Measurements from ENCODE around the gene GRIK1.

GRIK1 gene

GRCh38 chr21:29676395-29676794 lies 263.4 kb downstream of the GRIK1 start:
- TF ChIP-seq, protein P1, sequence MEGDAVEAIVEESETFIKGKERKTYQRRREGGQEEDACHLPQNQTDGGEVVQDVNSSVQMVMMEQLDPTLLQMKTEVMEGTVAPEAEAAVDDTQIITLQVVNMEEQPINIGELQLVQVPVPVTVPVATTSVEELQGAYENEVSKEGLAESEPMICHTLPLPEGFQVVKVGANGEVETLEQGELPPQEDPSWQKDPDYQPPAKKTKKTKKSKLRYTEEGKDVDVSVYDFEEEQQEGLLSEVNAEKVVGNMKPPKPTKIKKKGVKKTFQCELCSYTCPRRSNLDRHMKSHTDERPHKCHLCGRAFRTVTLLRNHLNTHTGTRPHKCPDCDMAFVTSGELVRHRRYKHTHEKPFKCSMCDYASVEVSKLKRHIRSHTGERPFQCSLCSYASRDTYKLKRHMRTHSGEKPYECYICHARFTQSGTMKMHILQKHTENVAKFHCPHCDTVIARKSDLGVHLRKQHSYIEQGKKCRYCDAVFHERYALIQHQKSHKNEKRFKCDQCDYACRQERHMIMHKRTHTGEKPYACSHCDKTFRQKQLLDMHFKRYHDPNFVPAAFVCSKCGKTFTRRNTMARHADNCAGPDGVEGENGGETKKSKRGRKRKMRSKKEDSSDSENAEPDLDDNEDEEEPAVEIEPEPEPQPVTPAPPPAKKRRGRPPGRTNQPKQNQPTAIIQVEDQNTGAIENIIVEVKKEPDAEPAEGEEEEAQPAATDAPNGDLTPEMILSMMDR (IDR thresholded peaks at IDR 0.05; ENCODE audit: insufficient read depth, low read depth, low read length, missing control alignments) = no peak
- no peak overlapping the region for H3K4me3 ChIP-seq (ENCODE audit: low read depth, low read length)
- DNase-seq (ENCODE audit: low read depth) = no peak

- no peak overlapping the region for H3K4me3 ChIP-seq (ENCODE audit: low read depth, low read length)
- DNase-seq (ENCODE audit: low read depth) = no peak
- TF ChIP-seq, protein P1 (IDR thresholded peaks at IDR 0.05; ENCODE audit: insufficient read depth, low read depth, low read length, missing control alignments) = no peak
Observed at GRCh38 chr21:29675451-29675850, 264.3 kb downstream of the GRIK1 start.

DNA sequence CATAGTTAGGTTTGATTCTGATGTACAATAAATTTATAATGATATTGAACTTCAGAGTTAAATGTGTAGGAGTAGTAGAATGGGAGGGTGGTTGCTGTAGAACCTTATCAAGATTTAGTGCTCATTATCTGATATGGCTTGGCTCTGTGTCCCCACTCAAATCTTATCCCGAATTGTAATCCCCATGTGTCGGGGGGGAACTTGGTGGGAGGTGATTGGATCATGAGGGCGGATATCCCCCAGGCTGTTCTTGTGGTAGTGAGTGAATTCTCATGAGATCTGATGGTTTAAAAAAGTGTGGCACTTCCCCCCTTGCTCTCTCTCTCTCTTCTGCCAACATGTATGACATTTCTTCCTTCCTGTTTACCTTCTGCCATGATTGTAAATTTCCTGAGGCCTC lies 265.5 kb downstream of the GRIK1 start:
- DNase-seq (ENCODE audit: low read depth) = no peak
- TF ChIP-seq, protein P1 (IDR thresholded peaks at IDR 0.05; ENCODE audit: insufficient read depth, low read depth, low read length, missing control alignments) = no peak
- no peak overlapping the region for H3K4me3 ChIP-seq (ENCODE audit: low read depth, low read length)

- TF ChIP-seq, protein P1 (IDR thresholded peaks at IDR 0.05; ENCODE audit: insufficient read depth, low read depth, low read length, missing control alignments) = no peak
- no peak for DNase-seq (ENCODE audit: low read depth)
- H3K4me3 ChIP-seq (ENCODE audit: low read depth, low read length) = no peak overlapping the region
Observed at GRCh38 chr21:29673096-29673610, 266.6 kb downstream of the GRIK1 start.

DNA sequence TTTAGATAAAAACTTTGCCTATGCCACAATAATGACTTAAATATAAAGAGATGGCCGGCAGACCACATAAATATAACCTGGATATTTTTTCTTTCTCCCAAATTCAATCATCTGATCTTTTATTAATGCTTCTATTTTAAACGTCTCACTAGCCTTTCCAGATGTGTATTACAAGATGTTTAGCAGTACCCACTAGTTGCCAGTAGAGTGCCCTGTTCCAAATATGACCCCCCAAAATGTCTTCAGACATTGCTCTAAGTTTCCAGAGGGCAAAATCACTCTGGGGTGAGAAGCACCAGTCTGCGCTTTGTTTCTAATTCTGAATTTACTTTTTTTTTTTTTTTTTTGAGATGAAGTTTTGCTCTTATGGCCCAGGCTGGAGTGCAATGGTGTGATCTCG lies 268.1 kb downstream of the GRIK1 start:
- no peak overlapping the region for H3K4me3 ChIP-seq (ENCODE audit: low read depth, low read length)
- DNase-seq (ENCODE audit: low read depth) = no peak
- TF ChIP-seq, protein P1 (IDR thresholded peaks at IDR 0.05; ENCODE audit: insufficient read depth, low read depth, low read length, missing control alignments) = peak; percentile 21

DNA sequence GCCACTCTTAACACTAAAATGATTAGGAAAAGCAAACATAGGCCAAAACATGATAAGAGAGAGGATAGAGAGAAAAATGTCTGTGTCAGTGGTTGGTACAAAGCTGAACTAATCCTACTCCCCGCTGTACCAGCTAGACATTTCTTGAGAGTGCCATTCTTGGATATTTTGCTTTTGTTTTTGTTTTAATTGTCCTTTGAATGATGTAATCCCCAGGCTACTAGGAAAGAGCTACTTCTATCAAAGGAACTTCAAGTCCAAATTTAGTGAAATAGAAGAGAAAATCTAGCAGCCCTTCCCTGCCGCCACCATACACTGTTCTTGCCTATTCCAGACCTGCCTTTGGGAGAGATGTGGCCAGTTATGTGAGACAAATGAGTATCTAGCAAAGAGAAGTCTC lies 269.6 kb downstream of the GRIK1 start:
- DNase-seq (ENCODE audit: low read depth) = no peak
- TF ChIP-seq, protein P1 (IDR thresholded peaks at IDR 0.05; ENCODE audit: insufficient read depth, low read depth, low read length, missing control alignments) = no peak
- H3K4me3 ChIP-seq (ENCODE audit: low read depth, low read length) = no peak overlapping the region

DNA sequence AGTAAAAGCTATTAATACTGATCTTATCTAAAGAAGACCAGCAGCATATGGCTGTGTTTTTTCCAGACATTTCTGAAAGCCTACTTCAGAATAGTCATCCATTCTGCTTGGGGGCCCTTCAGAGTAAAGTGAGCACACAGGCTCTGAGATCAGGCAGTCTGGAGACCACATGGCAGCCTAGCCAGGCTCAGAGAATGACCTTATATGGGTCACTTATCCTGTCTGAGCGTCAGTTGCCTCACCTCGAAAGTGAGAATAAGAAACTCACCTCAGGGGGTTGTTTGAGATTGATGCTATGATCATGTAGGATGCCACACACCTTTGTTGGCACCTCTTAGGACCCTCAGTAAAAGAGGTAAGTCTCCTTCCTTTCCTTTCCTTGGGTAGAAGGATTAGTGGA lies 270.4 kb downstream of the GRIK1 start:
- H3K4me3 ChIP-seq (ENCODE audit: low read depth, low read length) = no peak overlapping the region
- TF ChIP-seq, protein P1 (IDR thresholded peaks at IDR 0.05; ENCODE audit: insufficient read depth, low read depth, low read length, missing control alignments) = no peak
- peak; percentile 53 for DNase-seq (ENCODE audit: low read depth)

Measured in GM12865 (cell line).